GM12878 (cell line): Measurements from ENCODE around the gene JRKL. TPM values are rescaled to one million over a fixed set of nuclear protein-coding genes. Genes with fewer than 3 reads are reported as not detected.

Experiments used
- ATAC-seq: fragments of 200-7000 bp; cut with Tn5 transposase; 3 replicates; pipeline ENCODE4 v1.9.1; 2020; ENCODE audit warnings: mild to moderate bottlenecking, moderate library complexity
- BruUV-seq: library from RNA; stranded (reverse); fragments of 400-500 nt; replicated peaks from 2 replicates; lab custom pipeline; 2021; lab: Mats Ljungman, UMichigan
- CTCF ChIA-PET: fragments of 300-600 bp; sonication (Branson Sonifier 250); formaldehyde crosslinking; extraction: SDS; loops from one replicate; lab custom pipeline; 2021; ENCODE audit warnings: inconsistent platforms; lab: Yijun Ruan, JAX
- POLR2A ChIA-PET: fragments of 350-600 bp; formaldehyde crosslinking; extraction: SDS; loops from one replicate; lab custom pipeline; 2021; ENCODE audit warnings: inconsistent platforms; lab: Charles Lee
- RAD21 ChIA-PET: fragments of 300-600 bp; sonication (Branson Sonifier 250); formaldehyde crosslinking; loops from one replicate; lab custom pipeline; 2023; ENCODE audit warnings: antibody characterized with exemption; ENCODE audit not compliant: unreplicated experiment; lab: Charles Lee
- SMC1A ChIA-PET: fragments of 300-600 bp; sonication (Branson Sonifier 250); formaldehyde crosslinking; loops from one replicate; lab custom pipeline; 2023; ENCODE audit not compliant: unreplicated experiment, uncharacterized antibody; lab: Charles Lee
- DNase-seq: peaks from one replicate; pipeline ENCODE4 v3.0.0-alpha.2; 2011; ENCODE audit warnings: low read depth, low spot score
- FAIRE-seq: peaks from 3 replicates; lab custom pipeline; 2011; peaks lifted over from hg19 to GRCh38; lab: Jason Lieb, UNC
- H2AFZ ChIP-seq: 2 replicates; pipeline ENCODE4 v1.6.0; 2011; ENCODE audit warnings: low read depth, low read length, control low read depth; ENCODE audit not compliant: control insufficient read depth
- H3K27ac ChIP-seq: 2 replicates; pipeline ENCODE4 v1.5.1; 2011; ENCODE audit warnings: control low read depth; ENCODE audit not compliant: control insufficient read depth, insufficient read depth
- H3K27me3 ChIP-seq, 2 experiments: replicated peaks in 1 of 2; 2 replicates each; pipeline versions ENCODE4 v1.6.0 to v1.6.1; 2011; ENCODE audit warnings: low read length in 1 of 2; ENCODE audit not compliant: control insufficient read depth in 2 of 2, insufficient read depth in 2 of 2
- H3K36me3 ChIP-seq, 2 experiments: 2 replicates each; pipeline ENCODE4 v1.5.1; 2011; ENCODE audit warnings: low read length in 1 of 2; ENCODE audit not compliant: control insufficient read depth in 2 of 2, insufficient read depth in 2 of 2
- H3K4me1 ChIP-seq: 2 replicates; pipeline ENCODE4 v1.6.1; 2011; ENCODE audit warnings: mild to moderate bottlenecking, low read length, moderate library complexity, mixed read lengths; ENCODE audit not compliant: control insufficient read depth, insufficient read depth
- H3K4me2 ChIP-seq: 2 replicates; pipeline ENCODE4 v1.6.0; 2011; ENCODE audit warnings: control low read depth; ENCODE audit not compliant: control insufficient read depth, insufficient read depth
- H3K4me3 ChIP-seq: fragments of 200-600 bp; sonication (generic); 2 replicates; pipeline ENCODE4 v1.5.1; 2016
- H3K79me2 ChIP-seq: 2 replicates; pipeline ENCODE4 v1.6.0; 2011; ENCODE audit warnings: low read length; ENCODE audit not compliant: control insufficient read depth, insufficient read depth
- H3K9ac ChIP-seq: 2 replicates; pipeline ENCODE4 v1.8.0; 2011; ENCODE audit warnings: low read length, control low read depth, mixed read lengths; ENCODE audit not compliant: control insufficient read depth, insufficient read depth
- H3K9me3 ChIP-seq: replicated peaks from 3 replicates; pipeline ENCODE4 v1.5.1; 2011; ENCODE audit warnings: mild to moderate bottlenecking, low read length; ENCODE audit not compliant: control insufficient read depth, insufficient read depth
- H4K20me1 ChIP-seq: 2 replicates; pipeline ENCODE4 v1.6.0; 2011; ENCODE audit not compliant: control insufficient read depth, insufficient read depth
- RELA ChIP-seq: fragments of 450-650 bp; IDR thresholded peaks from 2 replicates; pipeline ENCODE4 v1.8.0; 2014; ENCODE audit warnings: borderline replicate concordance; ENCODE audit not compliant: partially characterized antibody
- WGBS: methylation state at CpG from one replicate; pipeline ENCODE4 v1.1.6; 2016; ENCODE audit warnings: low lambda C conversion rate; ENCODE audit not compliant: insufficient replicate concordance, insufficient coverage; ENCODE audit errors: missing lambda C conversion rate; 5-methylcytosine and 5-hydroxymethylcytosine counted together
- in situ Hi-C: fragments of 300-500 bp; cut with MboI; formaldehyde crosslinking; loops from 9 replicates; pipeline ENCODE4 v1.14.3; 2018; ENCODE audit warnings: mixed read lengths
- intact Hi-C: fragments of 100-400 bp; cut with micrococcal nuclease; formaldehyde crosslinking; loops from one replicate; pipeline ENCODE4 v1.14.2; 2022; ENCODE audit not compliant: unreplicated experiment
- polyA plus RNA-seq, 11 experiments: library from polyadenylated mRNA; depleted of rRNA in 4 of 11; unstranded in 6 of 11; stranded (reverse) in 5 of 11; fragments of >200 nt; fragmentation: Nextera tagmentation in 4 of 11; fragmentation: Illumina TruSeq in 1 of 11; extraction: Ambion mirVana in 4 of 11; extraction: Trizol in 1 of 11; gene quantifications; 1 replicate in 1 of 11; 2 replicates in 10 of 11; pipeline versions ENCODE4 v1.2.1 to v1.2.3, GENCODE V29; 2011 to 2016; ENCODE audit warnings: inconsistent platforms in 2 of 11, missing spikeins in 2 of 11, low read depth in 1 of 11
- total RNA-seq, 4 experiments: library from RNA; depleted of rRNA in 3 of 4; stranded (reverse); fragments of >200 nt in 3 of 4; fragmentation: Illumina TruSeq in 1 of 4; extraction: Trizol in 1 of 4; gene quantifications; 2 replicates each; pipeline versions ENCODE4 v1.2.1 to v1.2.3, GENCODE V29; 2013 to 2021
- TF ChIP-seq, protein P1 (sequence below), 3 experiments: IDR thresholded peaks in 2 of 3; conservative IDR thresholded peaks in 1 of 3; 2 replicates each; pipeline ENCODE4 v1.5.1; 2011; ENCODE audit warnings: low read depth in 3 of 3, low read length in 3 of 3, mild to moderate bottlenecking in 3 of 3, control low read depth in 2 of 3, moderate library complexity in 2 of 3, inconsistent platforms in 1 of 3, mixed read lengths in 1 of 3; ENCODE audit not compliant: control insufficient read depth in 2 of 3, insufficient read depth in 1 of 3; ENCODE audit errors: extremely low read depth in 1 of 3

JRKL gene
- total and polyA plus RNA-seq, 10 of the 15 experiments (the other 5 are each of a cell fraction or from before 2014, with no cell fraction given): 3.8 to 12.4 (median 8.5) TPM

DNA sequence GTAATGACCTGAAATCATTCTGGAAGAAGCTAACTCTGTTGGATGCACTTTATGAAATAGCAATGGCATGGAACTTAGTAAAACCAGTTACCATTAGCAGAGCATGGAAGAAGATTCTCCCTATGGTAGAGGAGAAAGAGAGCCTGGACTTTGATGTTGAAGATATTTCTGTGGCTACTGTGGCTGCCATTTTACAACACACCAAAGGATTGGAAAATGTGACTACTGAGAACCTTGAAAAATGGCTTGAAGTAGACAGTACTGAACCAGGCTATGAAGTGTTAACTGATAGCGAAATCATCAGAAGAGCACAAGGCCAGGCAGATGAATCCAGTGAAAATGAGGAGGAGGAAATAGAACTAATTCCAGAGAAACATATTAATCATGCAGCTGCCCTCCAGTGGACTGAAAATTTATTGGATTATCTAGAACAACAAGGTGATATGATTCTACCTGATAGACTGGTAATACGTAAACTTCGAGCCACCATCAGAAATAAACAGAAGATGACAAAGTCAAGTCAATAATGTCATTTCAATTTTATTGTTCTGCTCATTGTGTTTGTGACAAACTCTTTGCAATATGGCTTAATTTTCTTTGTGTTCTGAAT lies 2.0 kb downstream of the JRKL start:
- ChIA-PET CTCF (interaction anchor here (0.6 to 3.7 kb wide), 4 partner anchors 33 to 1146 kb away, joined by 3 to 56 read pairs (median 4); partner anchors contain the start of gene MAML2), POLR2A (interaction anchor here (0.6 kb wide), 1 partner anchor 827 kb away, joined by 4 read pairs; no protein-coding TSS in a partner anchor), SMC1A (interaction anchor here (0.6 to 4.0 kb wide), 3 partner anchors 543 to 638 kb away, joined by 3 to 41 read pairs (median 3); no protein-coding TSS in a partner anchor), RAD21 (no interaction called here)
- intact Hi-C loops (loop anchor here (1.0 to 5.0 kb wide), 4 partner anchors 205 to 380 kb away; no protein-coding TSS in a partner anchor), in situ Hi-C loops (loop anchor here (5.0 kb wide), 3 partner anchors 340 to 555 kb away; no protein-coding TSS in a partner anchor)
- 94% methylated on average over 3 of the region's 3 CpGs for WGBS
- Histone ChIP-seq H3K36me3 (no peaks in the 10 kb centered on the region), H3K9ac (no peak overlapping the region), H3K4me1 (no peaks in the 10 kb centered on the region), H4K20me1 (no peaks in the 10 kb centered on the region), H3K4me3 (peak overlapping the region; percentile 90; the same call in 1 of the 2 replicates), H2AFZ (no peak overlapping the region), H3K4me2 (peak overlapping the region; percentile 93), H3K79me2 (peaks cover 49% of the 10 kb centered on the region), H3K27ac (no peak overlapping the region), H3K27me3 (no peaks in the 10 kb centered on the region), H3K9me3 (no peaks in the 10 kb centered on the region)
- no peak for FAIRE-seq
- DNase-seq: no peak
- BruUV-seq: no TSS peak
- TF ChIP-seq RELA: no peak
- TF ChIP-seq, protein P1, sequence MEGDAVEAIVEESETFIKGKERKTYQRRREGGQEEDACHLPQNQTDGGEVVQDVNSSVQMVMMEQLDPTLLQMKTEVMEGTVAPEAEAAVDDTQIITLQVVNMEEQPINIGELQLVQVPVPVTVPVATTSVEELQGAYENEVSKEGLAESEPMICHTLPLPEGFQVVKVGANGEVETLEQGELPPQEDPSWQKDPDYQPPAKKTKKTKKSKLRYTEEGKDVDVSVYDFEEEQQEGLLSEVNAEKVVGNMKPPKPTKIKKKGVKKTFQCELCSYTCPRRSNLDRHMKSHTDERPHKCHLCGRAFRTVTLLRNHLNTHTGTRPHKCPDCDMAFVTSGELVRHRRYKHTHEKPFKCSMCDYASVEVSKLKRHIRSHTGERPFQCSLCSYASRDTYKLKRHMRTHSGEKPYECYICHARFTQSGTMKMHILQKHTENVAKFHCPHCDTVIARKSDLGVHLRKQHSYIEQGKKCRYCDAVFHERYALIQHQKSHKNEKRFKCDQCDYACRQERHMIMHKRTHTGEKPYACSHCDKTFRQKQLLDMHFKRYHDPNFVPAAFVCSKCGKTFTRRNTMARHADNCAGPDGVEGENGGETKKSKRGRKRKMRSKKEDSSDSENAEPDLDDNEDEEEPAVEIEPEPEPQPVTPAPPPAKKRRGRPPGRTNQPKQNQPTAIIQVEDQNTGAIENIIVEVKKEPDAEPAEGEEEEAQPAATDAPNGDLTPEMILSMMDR (IDR thresholded peaks at IDR 0.05 in 2 of 3, conservative IDR thresholded peaks at IDR 0.05 in 1 of 3; ENCODE audit: control insufficient read depth in 2 of 3, extremely low read depth in 1 of 3, insufficient read depth in 1 of 3, low read depth in 3 of 3, low read length in 3 of 3): peak in 2 of 3 experiments; percentile 3 to 7; a peak in 1 of 6 replicates
- no peak for ATAC-seq
